Measurements from ENCODE around the gene UBA7.

GRCh38 chr3:49787536-49787935, 26.2 kb downstream of the UBA7 start:
- no peak for TF ChIP-seq CTCF (IDR thresholded peaks at IDR 0.05)
- no peak for TF ChIP-seq ZFX (IDR thresholded peaks at IDR 0.05; ENCODE audit: borderline replicate concordance)
